DOHH2 (cell line): ENCODE data around the gene CFAP157.

Source experiments
- CTCF ChIP-seq: fragments of 200-600 bp; sonication (generic); IDR thresholded peaks from one replicate; pipeline ENCODE4 v1.5.1; 2014; ENCODE audit warnings: antibody characterized with exemption, mild to moderate bottlenecking, low read depth, low read length; ENCODE audit not compliant: poor library complexity, severe bottlenecking
- EZH2phosphoT487 ChIP-seq: fragments of 200-600 bp; sonication (generic); IDR thresholded peaks from 2 replicates; pipeline ENCODE4 v1.6.1; 2017; ENCODE audit warnings: borderline replicate concordance, mild to moderate bottlenecking, antibody characterized with exemption, low read length, moderate library complexity, mixed read lengths

GRCh38 chr9:127741831-127742434, 35.1 kb downstream of the CFAP157 start:
- TF ChIP-seq CTCF (no peak), EZH2phosphoT487 (no peak)
